Chondrocyte (in vitro differentiated cells): ENCODE measurements around the gene SFT2D1. TPM values are rescaled to one million over a fixed set of nuclear protein-coding genes. Genes with fewer than 3 reads are reported as not detected.

Source experiments
- DNase-seq: peaks from one replicate; pipeline ENCODE4 v3.0.0; 2021; ENCODE audit warnings: mixed read lengths, low spot score
- H3K27ac Mint-ChIP-seq: one replicate; pipeline ENCODE4 v1.8.0; 2021; ENCODE audit warnings: mild to moderate bottlenecking, moderate library complexity, mixed read lengths; ENCODE audit not compliant: unreplicated experiment
- H3K27me3 Mint-ChIP-seq: 2 replicates; pipeline ENCODE4 v1.8.0; 2021; ENCODE audit warnings: low read depth, mixed read lengths
- H3K36me3 Mint-ChIP-seq: 2 replicates; pipeline ENCODE4 v1.8.0; 2021; ENCODE audit warnings: low read depth, mixed read lengths
- H3K4me1 Mint-ChIP-seq: 2 replicates; pipeline ENCODE4 v1.8.0; 2021; ENCODE audit warnings: low read depth, mild to moderate bottlenecking, mixed read lengths
- H3K4me3 Mint-ChIP-seq: one replicate; pipeline ENCODE4 v1.8.0; 2021; ENCODE audit warnings: mild to moderate bottlenecking, moderate library complexity, mixed read lengths; ENCODE audit not compliant: unreplicated experiment
- H3K9me3 Mint-ChIP-seq: 2 replicates; pipeline ENCODE4 v1.8.0; 2021; ENCODE audit warnings: low read depth, mixed read lengths
- total RNA-seq: library from RNA; stranded (reverse); gene quantifications from 3 replicates; pipeline ENCODE4 v1.2.1, GENCODE V29; 2021
- TF ChIP-seq, protein P1 (sequence below): fragments of 200-600 bp; sonication (generic); IDR thresholded peaks from 2 replicates; pipeline ENCODE4 v1.5.0; 2021; ENCODE audit warnings: antibody characterized with exemption, mild to moderate bottlenecking, moderate library complexity

Gene SFT2D1
- total RNA-seq, 1 donor from 2014 or later: 30.0 TPM

DNA sequence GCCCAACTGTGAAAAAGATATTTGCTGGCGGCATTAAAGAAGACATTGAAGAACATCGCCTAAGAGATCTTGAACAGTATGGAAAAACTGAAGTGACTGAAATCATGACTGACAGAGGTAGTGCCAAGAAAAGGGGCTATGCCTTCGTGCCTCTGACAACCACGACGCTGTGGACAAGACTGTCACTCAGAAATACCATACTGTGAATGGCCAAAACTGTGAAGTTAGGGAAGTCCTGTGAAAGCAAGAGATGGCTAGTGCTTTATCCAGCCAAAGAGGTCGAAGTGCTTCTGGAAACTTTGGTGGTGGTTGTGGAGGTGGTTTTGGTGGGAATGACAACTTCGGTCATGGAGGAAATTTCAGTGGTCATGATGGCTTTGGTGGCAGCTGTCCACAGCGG, 7.5 kb downstream of the SFT2D1 start:
- H3K9me3 Mint-ChIP-seq: no peaks in the 10 kb centered on the region
- H3K27me3 Mint-ChIP-seq: no peaks in the 10 kb centered on the region
- peaks cover 26% of the 10 kb centered on the region for H3K4me1 Mint-ChIP-seq
- no peak for DNase-seq
- TF ChIP-seq, protein P1, sequence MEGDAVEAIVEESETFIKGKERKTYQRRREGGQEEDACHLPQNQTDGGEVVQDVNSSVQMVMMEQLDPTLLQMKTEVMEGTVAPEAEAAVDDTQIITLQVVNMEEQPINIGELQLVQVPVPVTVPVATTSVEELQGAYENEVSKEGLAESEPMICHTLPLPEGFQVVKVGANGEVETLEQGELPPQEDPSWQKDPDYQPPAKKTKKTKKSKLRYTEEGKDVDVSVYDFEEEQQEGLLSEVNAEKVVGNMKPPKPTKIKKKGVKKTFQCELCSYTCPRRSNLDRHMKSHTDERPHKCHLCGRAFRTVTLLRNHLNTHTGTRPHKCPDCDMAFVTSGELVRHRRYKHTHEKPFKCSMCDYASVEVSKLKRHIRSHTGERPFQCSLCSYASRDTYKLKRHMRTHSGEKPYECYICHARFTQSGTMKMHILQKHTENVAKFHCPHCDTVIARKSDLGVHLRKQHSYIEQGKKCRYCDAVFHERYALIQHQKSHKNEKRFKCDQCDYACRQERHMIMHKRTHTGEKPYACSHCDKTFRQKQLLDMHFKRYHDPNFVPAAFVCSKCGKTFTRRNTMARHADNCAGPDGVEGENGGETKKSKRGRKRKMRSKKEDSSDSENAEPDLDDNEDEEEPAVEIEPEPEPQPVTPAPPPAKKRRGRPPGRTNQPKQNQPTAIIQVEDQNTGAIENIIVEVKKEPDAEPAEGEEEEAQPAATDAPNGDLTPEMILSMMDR: no peak
- no peak overlapping the region for H3K27ac Mint-ChIP-seq
- H3K36me3 Mint-ChIP-seq: peaks cover 7% of the 10 kb centered on the region
- H3K4me3 Mint-ChIP-seq: no peak overlapping the region

DNA sequence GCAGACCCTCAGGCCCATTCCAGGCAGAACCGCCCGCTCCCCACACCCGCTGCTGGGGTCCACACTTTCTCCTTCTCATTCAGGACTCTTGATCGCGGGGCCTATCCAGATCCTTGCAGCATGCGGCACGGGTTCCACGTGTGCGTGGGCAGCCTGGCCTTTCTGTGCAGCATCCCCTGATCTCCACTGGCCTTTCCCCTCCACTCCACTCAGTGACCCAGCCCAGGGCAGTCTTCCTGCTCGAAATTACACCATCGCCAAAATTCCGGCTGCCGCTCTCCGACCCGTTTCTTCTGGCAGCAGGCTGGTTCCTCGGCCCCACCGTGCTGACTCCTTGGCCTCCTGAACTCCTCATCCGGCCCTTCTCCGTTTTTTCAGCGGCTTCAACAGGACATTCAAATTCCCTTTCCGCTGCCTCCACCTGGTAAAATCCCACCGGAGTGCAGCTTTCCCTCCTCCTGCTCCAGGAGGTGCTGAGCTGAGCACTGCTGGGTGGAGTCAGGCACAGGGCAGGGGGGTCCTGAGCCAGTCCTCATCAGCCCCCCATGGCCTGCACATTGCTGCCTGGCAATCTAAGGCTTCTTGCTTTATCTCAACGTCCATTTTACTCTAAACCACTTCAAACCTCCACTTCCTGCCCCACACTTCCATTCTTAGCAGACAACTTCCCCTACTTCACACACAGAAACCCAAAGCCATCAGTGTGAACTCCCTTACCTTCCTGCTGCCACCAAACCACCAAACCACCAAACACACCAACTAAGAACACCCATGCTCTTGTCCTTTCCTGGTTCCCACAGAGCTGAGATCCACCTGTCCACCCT, 9.0 kb downstream of the SFT2D1 start:
- H3K27me3 Mint-ChIP-seq: no peaks in the 10 kb centered on the region
- H3K27ac Mint-ChIP-seq: peak overlapping the region; percentile 9
- no peaks in the 10 kb centered on the region for H3K9me3 Mint-ChIP-seq
- no peak for DNase-seq
- peaks cover 26% of the 10 kb centered on the region for H3K4me1 Mint-ChIP-seq
- TF ChIP-seq, protein P1: no peak
- no peak overlapping the region for H3K4me3 Mint-ChIP-seq
- H3K36me3 Mint-ChIP-seq: peaks cover 7% of the 10 kb centered on the region

DNA sequence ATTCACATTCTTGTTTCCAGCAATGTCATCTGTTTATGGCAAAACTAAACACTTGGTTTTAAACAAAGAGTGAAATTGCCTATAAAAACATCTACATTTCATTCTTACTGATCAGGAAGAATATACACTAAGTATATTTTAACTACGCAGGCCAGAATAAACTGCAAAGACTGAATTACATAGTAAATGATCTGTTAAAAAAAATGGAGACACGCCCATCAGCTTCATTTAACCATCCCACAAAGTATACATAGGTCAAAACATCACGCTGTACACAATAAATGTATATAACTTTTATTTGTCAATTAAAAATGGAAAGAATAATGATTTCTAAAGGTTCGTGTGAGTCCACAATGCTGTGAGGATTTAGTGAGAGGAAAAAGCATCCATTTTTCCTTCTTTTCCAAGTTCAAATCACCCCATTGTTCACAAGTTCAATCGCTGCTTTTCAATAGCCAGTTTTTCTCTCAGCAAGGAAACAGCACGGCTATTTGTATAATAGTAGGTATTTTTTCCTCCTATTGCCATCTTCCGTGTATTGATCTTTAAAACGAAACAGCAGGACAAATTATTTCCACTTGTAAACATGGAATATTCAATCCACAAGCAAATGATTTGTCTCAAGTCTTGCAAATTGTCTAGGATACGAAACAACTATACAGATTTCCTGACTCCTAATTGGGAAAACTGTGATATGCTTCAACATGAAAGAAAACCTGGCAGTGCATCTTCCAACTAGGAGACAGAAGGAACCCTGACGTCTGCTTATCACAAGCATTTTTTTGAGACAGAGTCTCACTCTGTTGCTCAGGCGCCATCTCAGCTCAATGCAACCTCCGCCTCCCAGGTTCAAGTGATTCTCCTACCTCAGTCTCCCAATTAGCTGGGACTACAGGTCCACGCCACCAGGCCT, 10.6 kb downstream of the SFT2D1 start:
- H3K9me3 Mint-ChIP-seq: no peaks in the 10 kb centered on the region
- H3K4me1 Mint-ChIP-seq: peaks cover 23% of the 10 kb centered on the region
- DNase-seq: no peak
- peaks cover 7% of the 10 kb centered on the region for H3K36me3 Mint-ChIP-seq
- no peaks in the 10 kb centered on the region for H3K27me3 Mint-ChIP-seq
- H3K4me3 Mint-ChIP-seq: no peak overlapping the region
- TF ChIP-seq, protein P1: no peak
- H3K27ac Mint-ChIP-seq: no peak overlapping the region

DNA sequence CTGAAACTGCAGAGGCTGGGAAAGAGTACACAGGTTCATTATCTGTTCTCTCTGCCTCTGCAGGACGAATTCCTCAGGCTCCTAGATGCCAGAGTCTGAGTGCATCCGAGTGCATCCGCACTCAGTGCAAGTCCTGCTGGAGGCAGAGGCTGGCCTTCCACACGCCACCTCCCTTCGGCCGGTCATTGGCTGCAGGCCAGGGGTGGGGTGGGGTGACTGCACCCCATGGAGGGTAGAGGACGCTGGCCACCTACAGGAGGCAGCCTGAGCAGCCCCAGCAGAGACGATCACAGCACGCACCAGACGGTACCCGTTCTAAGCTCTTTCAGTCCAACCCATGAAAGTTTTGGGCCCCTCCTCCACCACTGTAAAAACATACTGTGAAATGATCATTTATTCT, 11.7 kb downstream of the SFT2D1 start:
- H3K36me3 Mint-ChIP-seq: peaks cover 11% of the 10 kb centered on the region
- DNase-seq: no peak
- peak overlapping the region; percentile 12 for H3K27ac Mint-ChIP-seq
- H3K4me3 Mint-ChIP-seq: peak overlapping the region; percentile 25
- TF ChIP-seq, protein P1: peak; percentile 51
- peaks cover 23% of the 10 kb centered on the region for H3K4me1 Mint-ChIP-seq
- H3K9me3 Mint-ChIP-seq: no peaks in the 10 kb centered on the region
- H3K27me3 Mint-ChIP-seq: no peaks in the 10 kb centered on the region

DNA sequence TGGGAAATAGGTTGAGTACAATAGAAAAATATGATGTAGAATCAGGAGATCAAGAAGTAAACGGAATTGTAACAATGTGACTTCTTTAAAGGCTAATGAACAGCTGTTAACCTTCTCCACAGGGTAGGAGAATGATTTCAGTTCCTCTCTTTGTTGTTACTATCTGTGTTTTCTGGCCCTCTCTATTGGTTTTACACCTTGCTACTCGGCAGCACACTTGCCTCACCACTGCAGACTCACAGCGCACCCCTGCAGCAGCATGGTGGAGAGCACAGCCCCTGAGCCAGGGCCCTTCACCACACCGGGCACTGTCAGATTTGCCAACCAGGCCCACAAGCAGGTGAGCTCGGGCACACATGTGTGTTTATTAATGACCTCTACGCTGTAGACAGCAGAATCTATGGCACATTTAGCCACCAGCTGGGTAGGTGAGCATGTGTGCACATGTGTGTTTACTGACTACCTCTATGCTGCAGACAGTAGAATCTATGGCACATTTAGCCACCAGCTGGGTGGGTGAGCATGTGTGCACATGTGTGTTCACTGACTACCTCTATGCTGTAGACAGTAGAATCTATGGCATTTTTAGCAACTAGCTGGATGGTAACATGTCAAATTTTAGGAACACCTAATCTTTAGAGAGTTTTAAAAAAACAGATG, 16.8 kb downstream of the SFT2D1 start:
- H3K9me3 Mint-ChIP-seq: no peaks in the 10 kb centered on the region
- H3K27me3 Mint-ChIP-seq: no peaks in the 10 kb centered on the region
- TF ChIP-seq, protein P1: no peak
- peaks cover 10% of the 10 kb centered on the region for H3K36me3 Mint-ChIP-seq
- no peak for DNase-seq
- peaks cover 1% of the 10 kb centered on the region for H3K4me1 Mint-ChIP-seq
- no peak overlapping the region for H3K4me3 Mint-ChIP-seq
- H3K27ac Mint-ChIP-seq: no peak overlapping the region
